H1 (cell line): ENCODE measurements around the gene PCSK1N. TPM values are rescaled to one million over a fixed set of nuclear protein-coding genes. Genes with fewer than 3 reads are reported as not detected.
A peak's percentile ranks its signal among the peaks of the same experiment; 100 is the strongest.

Source experiments
- ATF2 ChIP-seq: IDR thresholded peaks from 2 replicates; pipeline ENCODE4 v1.6.1; 2012; ENCODE audit warnings: low read length, inconsistent platforms
- CBX5 ChIP-seq: fragments of 300-800, 300-1000 bp; sonication (generic); IDR thresholded peaks from 2 replicates; pipeline ENCODE4 v1.7.1; 2016; ENCODE audit warnings: antibody characterized with exemption, low read length, low read depth
- CBX8 ChIP-seq: fragments of 300-800, 300-1000 bp; sonication (generic); IDR thresholded peaks from 2 replicates; pipeline ENCODE4 v1.7.1; 2016; ENCODE audit warnings: low read depth, low read length, borderline replicate concordance
- CREB1 ChIP-seq: IDR thresholded peaks from 2 replicates; pipeline ENCODE4 v1.6.1; 2012; ENCODE audit warnings: inconsistent platforms
- EGR1 ChIP-seq: IDR thresholded peaks from 2 replicates; pipeline ENCODE4 v1.6.1; 2011; ENCODE audit warnings: low read depth, low read length, borderline replicate concordance
- EZH2 ChIP-seq: fragments of 200-600 bp; sonication (generic); IDR thresholded peaks from 2 replicates; pipeline ENCODE4 v1.7.1; 2012; ENCODE audit warnings: low read depth, mild to moderate bottlenecking, moderate library complexity, low read length, inconsistent platforms; ENCODE audit not compliant: severe bottlenecking
- GTF2F1 ChIP-seq: IDR thresholded peaks from 2 replicates; pipeline ENCODE4 v1.6.1; 2012; ENCODE audit warnings: low read depth, low read length, improper control_type of control experiment, borderline replicate concordance
- MAFK ChIP-seq: IDR thresholded peaks from 2 replicates; pipeline ENCODE4 v1.6.1; 2012; ENCODE audit warnings: low read depth, mild to moderate bottlenecking, improper control_type of control experiment, low read length
- MAX ChIP-seq: IDR thresholded peaks from 2 replicates; pipeline ENCODE4 v1.6.1; 2012; ENCODE audit warnings: inconsistent platforms
- PHF8 ChIP-seq: fragments of 200-600 bp; sonication (generic); conservative IDR thresholded peaks from 2 replicates; pipeline ENCODE4 v1.7.1; 2012; ENCODE audit warnings: low read depth, mild to moderate bottlenecking, inconsistent platforms, low read length, moderate library complexity
- POLR2A ChIP-seq, 2 experiments: IDR thresholded peaks; 1 replicate in 1 of 2; 2 replicates in 1 of 2; pipeline ENCODE4 v1.6.1; 2011; ENCODE audit warnings: low read depth in 2 of 2, low read length in 2 of 2, mild to moderate bottlenecking in 2 of 2; ENCODE audit errors: control extremely low read depth in 1 of 2
- RNF2 ChIP-seq: fragments of 200-900, 300-1000 bp; sonication (generic); IDR thresholded peaks from 2 replicates; pipeline ENCODE4 v1.7.1; 2016; ENCODE audit warnings: borderline replicate concordance, low read depth, mild to moderate bottlenecking, antibody characterized with exemption, low read length; ENCODE audit not compliant: poor library complexity, severe bottlenecking; ENCODE audit errors: missing control alignments
- RXRA ChIP-seq: IDR thresholded peaks from 2 replicates; pipeline ENCODE4 v1.6.1; 2011; ENCODE audit warnings: low read depth, mild to moderate bottlenecking, low read length, moderate library complexity; ENCODE audit not compliant: insufficient read depth
- SAP30 ChIP-seq: fragments of 300-600 bp; sonication (generic); IDR thresholded peaks from 2 replicates; pipeline ENCODE4 v1.7.1; 2012; ENCODE audit warnings: low read length, moderate library complexity, mild to moderate bottlenecking, inconsistent platforms; ENCODE audit not compliant: insufficient read depth, insufficient replicate concordance
- SIX5 ChIP-seq: IDR thresholded peaks from 2 replicates; pipeline ENCODE4 v1.6.1; 2011; ENCODE audit warnings: mild to moderate bottlenecking, low read depth, low read length
- TCF12 ChIP-seq: IDR thresholded peaks from 2 replicates; pipeline ENCODE4 v1.6.1; 2011; ENCODE audit warnings: low read depth, mild to moderate bottlenecking, low read length
- USF2 ChIP-seq: IDR thresholded peaks from 2 replicates; pipeline ENCODE4 v1.6.1; 2011; ENCODE audit warnings: low read length, improper control_type of control experiment
- ZNF274 ChIP-seq: IDR thresholded peaks from 2 replicates; pipeline ENCODE4 v1.7.0; 2012; ENCODE audit warnings: low read length, borderline replicate concordance; ENCODE audit errors: extremely low read depth
- polyA plus RNA-seq, 7 experiments: library from polyadenylated mRNA; depleted of rRNA in 3 of 7; stranded (reverse) in 5 of 7; unstranded in 2 of 7; fragments of >200 nt in 5 of 7; fragments of 200-250 nt in 2 of 7; gene quantifications; 1 replicate in 5 of 7; 2 replicates in 1 of 7; 4 replicates in 1 of 7; pipeline versions ENCODE4 v1.2.1 to v1.2.3, GENCODE V29; 2011 to 2013; ENCODE audit warnings: missing spikeins in 2 of 7, mixed read lengths in 2 of 7
- total RNA-seq: library from RNA; stranded (reverse); fragmentation: NEBNext Ultra II Directional; extraction: Animal tissue kit (Norgen Biotek cat#: 25700); gene quantifications from 2 replicates; pipeline ENCODE4 v1.2.1, GENCODE V29; 2021
- TF ChIP-seq, protein P1 (sequence below): IDR thresholded peaks from 2 replicates; pipeline ENCODE4 v1.6.1; 2011; ENCODE audit warnings: low read depth, mild to moderate bottlenecking, low read length; ENCODE audit not compliant: insufficient read depth

The PCSK1N gene
- total and polyA plus RNA-seq, 2 of the 8 experiments (the other 6 are each of a cell fraction or from before 2014, with no cell fraction given): 3.6 to 4.5 TPM

GRCh38 chrX:48801280-48802088, 33.9 kb downstream of the PCSK1N start, which contains the start of gene HDAC6 (continued):
- peak; percentile 55; the same call in 1 of the 2 replicates for TF ChIP-seq MAX
- no peak for TF ChIP-seq USF2
- TF ChIP-seq CBX5: no peak
- TF ChIP-seq EGR1: no peak
- TF ChIP-seq POLR2A (IDR thresholded peaks at IDR 0.05; ENCODE audit: control extremely low read depth in 1 of 2, low read depth in 2 of 2, low read length in 2 of 2): peak in 1 of 2 experiments; percentile 25; a peak in 1 of 3 replicates
- no peak for TF ChIP-seq RXRA
- no peak for TF ChIP-seq ZNF274
- no peak for TF ChIP-seq ATF2
- TF ChIP-seq, protein P1, sequence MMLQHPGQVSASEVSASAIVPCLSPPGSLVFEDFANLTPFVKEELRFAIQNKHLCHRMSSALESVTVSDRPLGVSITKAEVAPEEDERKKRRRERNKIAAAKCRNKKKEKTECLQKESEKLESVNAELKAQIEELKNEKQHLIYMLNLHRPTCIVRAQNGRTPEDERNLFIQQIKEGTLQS: peak; percentile 67
- TF ChIP-seq CREB1: peak; percentile 97
- peak; percentile 59; the same call in 1 of the 2 replicates for TF ChIP-seq PHF8
- TF ChIP-seq SAP30: no peak
- no peak for TF ChIP-seq GTF2F1
- TF ChIP-seq MAFK: no peak
- no peak for TF ChIP-seq SIX5
- TF ChIP-seq CBX8: no peak
- no peak for TF ChIP-seq EZH2
- TF ChIP-seq RNF2: no peak
- no peak for TF ChIP-seq TCF12
